ENCODE data around the gene MAML2.

DNA sequence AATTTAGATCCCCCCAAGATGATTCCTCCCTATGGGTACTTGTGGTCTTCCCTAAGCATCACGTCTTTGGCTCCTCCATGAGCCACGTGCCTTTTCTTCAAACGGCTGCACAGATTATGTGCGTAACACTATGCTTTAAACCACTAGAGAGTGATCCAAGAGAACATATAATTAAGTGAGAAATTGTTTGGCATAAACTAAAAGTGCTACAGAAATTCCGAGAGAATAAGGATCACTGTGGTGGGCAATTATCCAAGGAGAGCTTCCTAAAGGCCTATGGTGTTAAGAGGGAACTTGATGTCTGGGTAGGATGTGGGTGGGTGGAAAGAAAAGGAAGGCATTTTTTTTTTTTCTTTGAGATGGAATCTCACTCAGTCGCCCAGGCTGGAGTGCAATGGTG is 110.9 kb downstream of the MAML2 start:
- TF ChIP-seq NR3C1 (CRISPR knock-in tag; IDR thresholded peaks at IDR 0.05) (no peak), ZNF615 (CRISPR knock-in tag; IDR thresholded peaks at IDR 0.05; ENCODE audit: borderline replicate concordance) (no peak), ZNF629 (CRISPR knock-in tag; conservative IDR thresholded peaks at IDR 0.05) (no peak), IRF1 (CRISPR knock-in tag; IDR thresholded peaks at IDR 0.05; ENCODE audit: low read depth) (no peak), HMG20B (CRISPR knock-in tag; conservative IDR thresholded peaks at IDR 0.05) (no peak), ESRRA (CRISPR knock-in tag; IDR thresholded peaks at IDR 0.05; ENCODE audit: low read depth) (no peak)
- TF ChIP-seq, protein P1, sequence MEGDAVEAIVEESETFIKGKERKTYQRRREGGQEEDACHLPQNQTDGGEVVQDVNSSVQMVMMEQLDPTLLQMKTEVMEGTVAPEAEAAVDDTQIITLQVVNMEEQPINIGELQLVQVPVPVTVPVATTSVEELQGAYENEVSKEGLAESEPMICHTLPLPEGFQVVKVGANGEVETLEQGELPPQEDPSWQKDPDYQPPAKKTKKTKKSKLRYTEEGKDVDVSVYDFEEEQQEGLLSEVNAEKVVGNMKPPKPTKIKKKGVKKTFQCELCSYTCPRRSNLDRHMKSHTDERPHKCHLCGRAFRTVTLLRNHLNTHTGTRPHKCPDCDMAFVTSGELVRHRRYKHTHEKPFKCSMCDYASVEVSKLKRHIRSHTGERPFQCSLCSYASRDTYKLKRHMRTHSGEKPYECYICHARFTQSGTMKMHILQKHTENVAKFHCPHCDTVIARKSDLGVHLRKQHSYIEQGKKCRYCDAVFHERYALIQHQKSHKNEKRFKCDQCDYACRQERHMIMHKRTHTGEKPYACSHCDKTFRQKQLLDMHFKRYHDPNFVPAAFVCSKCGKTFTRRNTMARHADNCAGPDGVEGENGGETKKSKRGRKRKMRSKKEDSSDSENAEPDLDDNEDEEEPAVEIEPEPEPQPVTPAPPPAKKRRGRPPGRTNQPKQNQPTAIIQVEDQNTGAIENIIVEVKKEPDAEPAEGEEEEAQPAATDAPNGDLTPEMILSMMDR (CRISPR knock-in tag; IDR thresholded peaks at IDR 0.05): no peak
